Stimulated activated naive CD8-positive, alpha-beta T cell treated with anti-CD3 and anti-CD28 coated beads, Interleukin-15, Interleukin-2, amounts not matched to agents 100 ng/mL and 50 ng/mL, for 24 hours (primary cell): Measurements from ENCODE around the gene PRKAG2.

Experiments used
- H3K27ac Mint-ChIP-seq: one replicate; pipeline ENCODE4 v1.8.0; 2021; ENCODE audit warnings: mild to moderate bottlenecking, mixed read lengths
- H3K27me3 Mint-ChIP-seq: one replicate; pipeline ENCODE4 v1.8.0; 2021; ENCODE audit warnings: mixed read lengths
- H3K36me3 Mint-ChIP-seq: one replicate; pipeline ENCODE4 v1.8.0; 2021; ENCODE audit warnings: low read depth, mixed read lengths
- H3K4me1 Mint-ChIP-seq: one replicate; pipeline ENCODE4 v1.8.0; 2021; ENCODE audit warnings: low read depth, mixed read lengths
- H3K4me3 Mint-ChIP-seq: one replicate; pipeline ENCODE4 v1.8.0; 2021; ENCODE audit warnings: mild to moderate bottlenecking, mixed read lengths
- H3K9me3 Mint-ChIP-seq: one replicate; pipeline ENCODE4 v1.8.0; 2021; ENCODE audit warnings: mixed read lengths

PRKAG2 gene

GRCh38 chr7:151697515-151697895, 179.4 kb downstream of the PRKAG2 start:
- H3K27ac Mint-ChIP-seq = no peak overlapping the region

GRCh38 chr7:151696721-151697514, 180.0 kb downstream of the PRKAG2 start:
- H3K4me1 Mint-ChIP-seq = peaks cover 20% of the 10 kb centered on the region
- no peaks in the 10 kb centered on the region for H3K9me3 Mint-ChIP-seq
- no peak overlapping the region for H3K27ac Mint-ChIP-seq
- no peaks in the 10 kb centered on the region for H3K36me3 Mint-ChIP-seq
- no peak overlapping the region for H3K4me3 Mint-ChIP-seq
- H3K27me3 Mint-ChIP-seq = no peaks in the 10 kb centered on the region

More at GRCh38 chr7:151697515-151697895, 179.4 kb downstream of the PRKAG2 start:
- Mint-ChIP-seq H3K27me3 (no peaks in the 10 kb centered on the region), H3K36me3 (no peaks in the 10 kb centered on the region), H3K4me3 (no peak overlapping the region), H3K9me3 (no peaks in the 10 kb centered on the region), H3K4me1 (peaks cover 20% of the 10 kb centered on the region)

- no peaks in the 10 kb centered on the region for H3K36me3 Mint-ChIP-seq
- H3K4me3 Mint-ChIP-seq = no peak overlapping the region
- no peaks in the 10 kb centered on the region for H3K27me3 Mint-ChIP-seq
- peaks cover 20% of the 10 kb centered on the region for H3K4me1 Mint-ChIP-seq
- H3K27ac Mint-ChIP-seq = no peak overlapping the region
- no peaks in the 10 kb centered on the region for H3K9me3 Mint-ChIP-seq
Observed at GRCh38 chr7:151695951-151696541, 180.9 kb downstream of the PRKAG2 start.

GRCh38 chr7:151694828-151695580, 181.9 kb downstream of the PRKAG2 start:
- H3K9me3 Mint-ChIP-seq = no peaks in the 10 kb centered on the region
- no peaks in the 10 kb centered on the region for H3K36me3 Mint-ChIP-seq
- no peak overlapping the region for H3K27ac Mint-ChIP-seq
- peaks cover 20% of the 10 kb centered on the region for H3K4me1 Mint-ChIP-seq
- no peak overlapping the region for H3K4me3 Mint-ChIP-seq
- H3K27me3 Mint-ChIP-seq = no peaks in the 10 kb centered on the region

- no peaks in the 10 kb centered on the region for H3K36me3 Mint-ChIP-seq
- peaks cover 20% of the 10 kb centered on the region for H3K4me1 Mint-ChIP-seq
- H3K27me3 Mint-ChIP-seq = no peaks in the 10 kb centered on the region
- H3K4me3 Mint-ChIP-seq = no peak overlapping the region
- no peaks in the 10 kb centered on the region for H3K9me3 Mint-ChIP-seq
- H3K27ac Mint-ChIP-seq = no peak overlapping the region
Observed at GRCh38 chr7:151694441-151694827, 182.5 kb downstream of the PRKAG2 start.

GRCh38 chr7:151693140-151693539, 183.8 kb downstream of the PRKAG2 start:
- H3K4me3 Mint-ChIP-seq = no peak overlapping the region
- peaks cover 16% of the 10 kb centered on the region for H3K4me1 Mint-ChIP-seq
- H3K36me3 Mint-ChIP-seq = no peaks in the 10 kb centered on the region
- no peaks in the 10 kb centered on the region for H3K9me3 Mint-ChIP-seq
- H3K27me3 Mint-ChIP-seq = no peaks in the 10 kb centered on the region
- no peak overlapping the region for H3K27ac Mint-ChIP-seq

- Mint-ChIP-seq H3K4me3 (no peak overlapping the region), H3K36me3 (no peaks in the 10 kb centered on the region)
Observed at GRCh38 chr7:151692721-151693120, 184.2 kb downstream of the PRKAG2 start.

GRCh38 chr7:151691449-151691848, 185.5 kb downstream of the PRKAG2 start:
- Mint-ChIP-seq H3K9me3 (no peaks in the 10 kb centered on the region), H3K36me3 (no peaks in the 10 kb centered on the region), H3K27ac (no peak overlapping the region), H3K4me1 (peaks cover 16% of the 10 kb centered on the region), H3K27me3 (no peaks in the 10 kb centered on the region), H3K4me3 (no peak overlapping the region)

More at GRCh38 chr7:151692721-151693120, 184.2 kb downstream of the PRKAG2 start:
- no peaks in the 10 kb centered on the region for H3K27me3 Mint-ChIP-seq
- H3K27ac Mint-ChIP-seq = no peak overlapping the region
- peaks cover 16% of the 10 kb centered on the region for H3K4me1 Mint-ChIP-seq
- H3K9me3 Mint-ChIP-seq = no peaks in the 10 kb centered on the region

- Mint-ChIP-seq H3K27me3 (no peaks in the 10 kb centered on the region), H3K27ac (no peak overlapping the region), H3K9me3 (no peaks in the 10 kb centered on the region), H3K36me3 (no peaks in the 10 kb centered on the region), H3K4me1 (peaks cover 11% of the 10 kb centered on the region), H3K4me3 (no peak overlapping the region)
Observed at GRCh38 chr7:151690606-151691005, 186.3 kb downstream of the PRKAG2 start.

GRCh38 chr7:151689196-151689971, 187.5 kb downstream of the PRKAG2 start:
- peaks cover under 1% of the 10 kb centered on the region for H3K4me1 Mint-ChIP-seq
- H3K27me3 Mint-ChIP-seq = no peaks in the 10 kb centered on the region
- no peaks in the 10 kb centered on the region for H3K36me3 Mint-ChIP-seq
- no peak overlapping the region for H3K27ac Mint-ChIP-seq
- H3K4me3 Mint-ChIP-seq = no peak overlapping the region
- no peaks in the 10 kb centered on the region for H3K9me3 Mint-ChIP-seq

GRCh38 chr7:151688236-151688780, 188.6 kb downstream of the PRKAG2 start:
- Mint-ChIP-seq H3K4me1 (no peaks in the 10 kb centered on the region), H3K4me3 (no peak overlapping the region), H3K36me3 (no peaks in the 10 kb centered on the region), H3K9me3 (no peaks in the 10 kb centered on the region), H3K27me3 (no peaks in the 10 kb centered on the region), H3K27ac (no peak overlapping the region)

- no peaks in the 10 kb centered on the region for H3K4me1 Mint-ChIP-seq
- no peak overlapping the region for H3K4me3 Mint-ChIP-seq
- H3K27ac Mint-ChIP-seq = no peak overlapping the region
- H3K27me3 Mint-ChIP-seq = no peaks in the 10 kb centered on the region
- no peaks in the 10 kb centered on the region for H3K36me3 Mint-ChIP-seq
- no peaks in the 10 kb centered on the region for H3K9me3 Mint-ChIP-seq
Observed at GRCh38 chr7:151687523-151688235, 189.2 kb downstream of the PRKAG2 start.

GRCh38 chr7:151686826-151687225, 190.1 kb downstream of the PRKAG2 start:
- H3K9me3 Mint-ChIP-seq = no peaks in the 10 kb centered on the region
- no peak overlapping the region for H3K27ac Mint-ChIP-seq
- H3K4me3 Mint-ChIP-seq = no peak overlapping the region
- no peaks in the 10 kb centered on the region for H3K27me3 Mint-ChIP-seq
- H3K4me1 Mint-ChIP-seq = no peaks in the 10 kb centered on the region
- no peaks in the 10 kb centered on the region for H3K36me3 Mint-ChIP-seq
